EL (cell line): ENCODE results near the gene ERN1.

Source experiments
- DNase-seq: peaks from one replicate; pipeline ENCODE4 v3.0.0-alpha.2; 2016

The ERN1 gene

DNA sequence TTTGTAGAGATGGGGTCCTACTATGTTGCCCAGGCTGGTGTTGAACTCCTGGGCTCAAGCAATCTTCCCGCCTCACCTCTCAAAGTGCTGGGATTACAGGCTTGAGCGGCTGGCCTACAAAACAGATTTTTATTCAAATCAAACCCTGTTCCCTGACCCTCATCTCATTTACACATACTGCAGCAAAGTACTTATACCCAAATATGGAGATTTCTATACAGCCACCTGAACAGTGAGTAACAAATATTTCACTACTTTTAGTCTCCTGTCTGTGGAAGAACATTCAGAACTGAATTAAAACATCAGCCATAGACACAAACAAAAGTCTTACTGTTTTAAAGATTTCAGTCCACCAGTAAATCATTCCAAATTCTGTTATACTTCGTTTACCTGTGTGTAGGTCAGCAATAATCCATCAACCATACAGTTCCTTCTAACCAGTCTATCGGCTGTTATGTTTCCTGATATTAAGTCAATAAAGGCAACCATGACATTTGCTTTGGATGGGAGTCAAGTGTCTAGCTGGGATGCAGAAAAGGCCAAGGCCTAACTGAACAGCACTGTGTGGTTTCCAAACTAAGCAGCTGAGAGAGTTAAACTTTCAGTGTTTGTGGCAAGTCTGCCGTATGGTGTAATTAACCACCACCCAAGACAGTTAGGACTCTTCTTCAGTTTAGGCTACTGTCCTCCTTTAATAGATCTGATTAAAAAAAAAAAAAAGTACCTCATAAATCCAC is 22.3 kb downstream of the ERN1 start:
- no peak for DNase-seq

- DNase-seq = no peak
These were observed 23.0 kb downstream of the ERN1 start for GRCh38 chr17:64106918-64107317.

DNA sequence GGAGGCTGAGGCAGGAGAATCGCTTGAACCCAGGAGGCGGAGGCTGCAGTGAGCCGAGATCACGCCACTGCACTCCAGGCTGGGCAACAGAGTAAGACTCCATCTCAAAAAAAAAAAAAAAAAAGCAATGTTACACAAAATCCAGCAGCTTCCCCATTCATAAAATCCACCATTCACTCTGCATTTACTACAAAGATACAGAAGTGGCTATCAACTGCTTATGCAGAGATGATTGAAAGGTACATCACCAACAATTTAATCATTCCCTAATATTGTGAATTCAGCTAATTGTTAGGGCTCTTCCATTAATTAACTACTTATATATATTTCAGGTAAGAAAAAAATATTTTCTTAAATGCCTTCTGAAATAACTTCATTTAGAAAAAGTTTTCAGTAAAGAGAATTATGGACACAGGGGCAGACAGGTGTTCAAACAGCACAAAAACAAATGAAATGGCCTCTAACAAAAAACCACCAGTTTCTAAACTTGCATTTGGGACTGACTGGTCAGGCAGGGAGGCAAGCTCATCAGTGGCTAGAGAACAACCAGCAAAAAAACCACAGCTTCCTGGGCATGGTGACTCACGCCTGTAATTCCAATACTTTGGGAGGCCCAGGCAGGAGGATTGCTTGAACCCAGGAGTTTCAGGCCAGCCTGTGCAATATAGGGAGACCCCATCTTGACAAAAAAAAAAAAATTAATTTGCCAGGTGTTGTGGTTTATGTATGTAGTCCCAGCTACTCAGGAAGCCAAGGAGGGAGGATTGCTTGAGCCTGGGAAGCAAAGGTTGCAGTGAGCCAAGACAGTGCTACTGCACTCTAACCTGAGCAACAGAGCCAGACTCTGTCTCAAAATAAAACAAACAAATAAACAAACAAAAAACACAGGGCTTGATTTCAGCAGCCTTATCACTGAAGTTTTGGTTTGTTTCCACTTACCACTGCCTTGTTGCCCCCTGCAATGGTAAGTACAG is 26.3 kb downstream of the ERN1 start:
- DNase-seq = peak; percentile 58

DNA sequence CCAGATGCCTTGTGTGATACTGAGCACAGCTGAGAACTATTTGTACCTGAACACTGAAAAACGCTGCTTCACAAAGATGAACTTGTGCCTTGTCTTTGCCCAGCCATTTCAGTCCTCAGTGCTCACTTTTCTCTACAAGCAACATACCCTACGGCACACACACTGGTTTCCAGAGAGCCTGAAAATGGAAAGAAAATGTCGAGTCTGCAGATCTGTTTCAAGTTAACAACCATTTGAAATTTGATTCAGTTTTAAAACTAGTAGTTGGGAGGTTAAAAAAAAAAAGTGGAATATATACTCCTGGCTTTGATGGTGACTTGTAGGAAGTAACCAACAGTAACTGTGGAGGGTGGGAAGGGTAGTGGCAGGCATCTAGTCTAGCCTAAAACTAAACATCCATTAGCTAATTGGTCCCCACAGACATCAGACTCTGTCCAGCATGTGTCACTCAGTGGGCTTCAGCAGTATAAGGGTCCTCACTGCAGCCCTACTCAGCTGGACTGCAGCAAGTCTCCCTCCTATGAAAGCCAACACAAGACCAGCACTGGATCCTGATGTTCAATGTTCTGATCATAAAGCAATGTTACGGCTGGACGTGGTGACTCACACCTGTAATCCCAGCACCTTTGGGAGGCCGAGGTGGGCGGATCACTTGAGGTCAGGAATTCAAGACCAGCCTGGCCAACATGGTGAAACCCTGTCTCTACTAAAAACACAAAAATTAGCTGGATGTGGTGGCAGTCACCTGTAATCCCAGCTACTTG is 27.1 kb downstream of the ERN1 start:
- DNase-seq = no peak

- DNase-seq = no peak
These were observed 30.4 kb downstream of the ERN1 start for GRCh38 chr17:64099543-64099942.

DNA sequence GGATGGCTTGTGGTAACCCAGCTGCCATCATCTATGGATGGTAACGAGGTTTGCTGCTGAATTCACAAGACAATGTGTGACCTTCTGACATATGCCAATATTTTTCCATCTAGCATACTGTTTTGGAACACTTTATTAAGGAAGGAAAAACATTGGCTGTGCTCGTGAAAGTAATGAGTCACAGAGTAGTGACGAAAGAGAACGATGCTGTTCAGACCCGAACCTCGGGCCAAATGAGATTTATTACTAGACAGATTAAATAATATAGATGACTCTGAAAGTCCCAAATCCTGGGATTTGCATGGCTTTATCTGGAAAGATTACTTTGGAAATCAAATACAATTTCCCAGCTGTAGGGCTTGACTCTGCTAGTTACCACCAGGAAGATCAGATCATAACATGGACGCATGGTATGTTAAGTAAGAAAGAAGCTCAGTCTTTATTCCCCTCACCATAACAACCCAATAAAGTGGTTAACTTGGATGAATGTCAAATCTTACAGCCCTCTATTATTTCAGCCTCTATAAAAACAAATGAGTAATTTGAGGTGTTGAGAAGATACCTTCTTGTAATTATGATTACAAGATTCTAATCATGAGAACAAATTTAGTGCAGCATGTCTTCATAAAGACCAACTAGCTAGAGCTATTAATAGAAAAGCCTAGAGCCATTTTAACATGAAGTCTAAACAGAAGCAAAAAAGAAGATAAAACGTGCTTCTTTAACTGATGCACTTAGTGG is 32.6 kb downstream of the ERN1 start:
- DNase-seq = peak; percentile 50

DNA sequence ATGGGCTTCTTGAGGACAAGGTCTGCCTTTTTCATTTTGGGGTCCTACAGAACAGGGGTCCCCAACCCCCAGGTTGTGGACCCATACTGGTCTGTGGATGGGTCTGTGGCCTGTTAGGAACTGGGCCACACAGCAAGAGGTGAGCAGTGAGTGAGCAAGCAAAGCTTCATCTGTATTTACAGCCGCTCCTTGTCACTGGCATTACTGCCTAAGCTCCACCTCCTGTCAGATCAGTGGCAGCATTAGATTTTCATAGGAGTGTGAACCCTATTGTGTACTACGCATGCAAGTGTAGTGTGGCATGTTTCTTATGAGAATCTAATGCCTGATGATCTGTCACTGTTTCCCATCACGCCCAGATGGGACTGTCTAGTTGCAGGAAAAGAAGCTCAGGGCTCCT is 33.9 kb downstream of the ERN1 start:
- no peak for DNase-seq

- no peak for DNase-seq
These were observed 34.6 kb downstream of the ERN1 start for GRCh38 chr17:64095144-64095882.

DNA sequence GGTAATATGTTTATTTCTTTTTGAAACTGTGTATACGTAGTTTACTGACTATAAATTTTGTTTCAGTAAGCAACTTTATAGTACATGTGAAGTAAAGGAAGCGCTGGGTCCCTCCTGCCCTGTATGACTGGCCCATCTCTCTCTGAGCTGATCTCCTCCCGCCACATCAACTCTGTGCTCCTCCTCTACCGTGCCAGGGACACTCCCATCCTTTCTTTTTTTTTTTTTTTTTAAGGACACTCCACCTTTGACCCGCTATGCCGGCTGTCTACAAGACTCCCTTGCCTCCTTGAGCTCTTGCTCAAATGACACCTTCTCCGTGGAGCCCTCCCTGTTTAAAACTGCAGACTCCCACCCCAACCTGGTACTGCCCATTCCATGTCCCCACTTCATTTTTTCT is 35.5 kb downstream of the ERN1 start:
- no peak for DNase-seq

- DNase-seq = no peak
These were observed 36.9 kb downstream of the ERN1 start for GRCh38 chr17:64092952-64093451.

- DNase-seq = no peak
These were observed 37.8 kb downstream of the ERN1 start for GRCh38 chr17:64092113-64092512.

DNA sequence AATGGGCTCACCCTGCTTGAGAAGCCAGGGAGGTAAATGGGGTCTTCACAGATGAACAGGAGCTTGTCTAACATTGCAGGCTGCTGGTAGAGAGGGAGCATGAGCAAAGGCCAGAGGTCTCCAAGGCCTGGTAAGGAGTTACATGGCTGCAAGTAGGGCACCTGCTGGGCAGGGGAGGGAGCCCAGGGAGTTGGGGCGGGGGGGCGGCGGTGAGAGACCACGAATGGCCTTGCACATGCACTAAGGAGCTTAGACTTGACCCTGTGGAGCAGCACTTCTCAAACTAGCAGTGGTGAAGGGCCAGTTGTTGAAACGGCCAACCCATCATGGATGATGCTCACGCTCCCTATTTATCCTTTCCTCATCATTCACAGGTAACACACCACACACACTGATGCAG is 38.4 kb downstream of the ERN1 start:
- no peak for DNase-seq

- DNase-seq = peak; percentile 23
These were observed 38.8 kb downstream of the ERN1 start for GRCh38 chr17:64091116-64091515.

DNA sequence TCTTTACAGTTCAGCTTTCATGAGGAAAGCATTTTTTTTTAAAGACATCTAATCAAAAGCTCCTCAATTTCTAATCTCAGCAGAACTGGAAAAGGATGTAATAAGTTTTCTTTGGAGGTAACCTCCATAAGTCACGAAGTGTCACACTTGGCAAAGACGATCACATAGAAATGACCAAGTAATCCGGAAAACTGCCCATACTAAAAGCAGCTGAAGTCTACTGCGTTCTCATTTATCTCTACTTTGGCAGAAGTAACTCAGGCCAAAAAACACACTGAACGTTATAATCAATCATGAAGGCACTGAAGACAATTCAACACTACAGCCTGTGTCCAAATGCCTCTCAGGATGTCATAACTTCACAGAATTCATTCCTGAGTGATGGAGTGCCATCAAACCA is 39.8 kb downstream of the ERN1 start:
- no peak for DNase-seq

DNA sequence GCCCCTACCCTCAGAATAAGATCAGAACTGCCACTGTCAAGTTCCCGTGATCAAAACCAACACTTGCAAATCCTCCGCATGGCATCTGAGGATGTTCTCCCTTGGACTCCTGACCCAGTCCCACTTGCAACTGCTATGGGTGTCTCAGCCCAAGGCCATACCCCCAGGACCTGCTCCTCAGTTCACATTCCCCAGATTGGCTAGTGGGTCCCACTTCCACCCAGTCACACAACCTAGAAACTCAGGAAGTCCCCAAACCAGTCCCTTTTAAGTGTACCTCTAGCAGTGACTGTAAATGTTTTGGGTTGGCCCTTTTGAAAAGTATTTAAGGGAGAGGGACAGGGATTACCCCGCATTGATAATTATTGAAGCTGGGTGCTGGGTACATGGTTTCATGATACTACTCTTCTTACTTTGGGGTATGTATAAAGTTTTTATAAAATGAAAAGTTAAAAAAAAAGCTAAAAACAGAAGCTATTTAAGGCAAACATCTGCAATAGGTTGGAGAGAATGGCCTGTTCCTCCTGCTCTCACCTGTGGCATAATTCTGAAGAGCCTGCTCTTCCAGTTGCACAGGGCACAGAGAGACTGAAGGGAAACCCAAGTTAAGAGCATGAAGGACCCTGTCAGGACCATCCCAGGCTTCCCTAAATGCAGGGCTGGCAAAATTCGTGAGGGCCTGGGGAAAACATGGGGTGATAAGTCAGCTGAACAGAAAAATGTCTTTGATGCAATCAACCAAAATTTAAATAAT is 42.5 kb downstream of the ERN1 start:
- DNase-seq = no peak

DNA sequence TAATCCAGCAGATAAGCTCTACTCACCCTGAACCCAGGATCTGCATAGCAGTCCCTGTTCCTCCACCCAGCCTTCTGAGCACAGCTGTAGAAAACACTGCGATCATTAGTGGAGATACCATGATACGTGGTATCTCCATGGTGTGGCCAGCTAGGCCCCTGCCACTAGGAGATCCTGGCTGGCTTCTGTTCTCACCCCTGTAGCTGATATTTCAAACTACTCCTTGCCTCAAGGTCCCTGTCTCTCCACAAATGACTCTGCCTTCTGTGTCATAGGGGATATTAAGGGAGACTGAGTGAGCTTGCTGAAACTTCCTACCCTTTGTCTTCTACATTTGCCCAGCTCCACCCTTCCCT is 44.3 kb downstream of the ERN1 start:
- no peak for DNase-seq

DNA sequence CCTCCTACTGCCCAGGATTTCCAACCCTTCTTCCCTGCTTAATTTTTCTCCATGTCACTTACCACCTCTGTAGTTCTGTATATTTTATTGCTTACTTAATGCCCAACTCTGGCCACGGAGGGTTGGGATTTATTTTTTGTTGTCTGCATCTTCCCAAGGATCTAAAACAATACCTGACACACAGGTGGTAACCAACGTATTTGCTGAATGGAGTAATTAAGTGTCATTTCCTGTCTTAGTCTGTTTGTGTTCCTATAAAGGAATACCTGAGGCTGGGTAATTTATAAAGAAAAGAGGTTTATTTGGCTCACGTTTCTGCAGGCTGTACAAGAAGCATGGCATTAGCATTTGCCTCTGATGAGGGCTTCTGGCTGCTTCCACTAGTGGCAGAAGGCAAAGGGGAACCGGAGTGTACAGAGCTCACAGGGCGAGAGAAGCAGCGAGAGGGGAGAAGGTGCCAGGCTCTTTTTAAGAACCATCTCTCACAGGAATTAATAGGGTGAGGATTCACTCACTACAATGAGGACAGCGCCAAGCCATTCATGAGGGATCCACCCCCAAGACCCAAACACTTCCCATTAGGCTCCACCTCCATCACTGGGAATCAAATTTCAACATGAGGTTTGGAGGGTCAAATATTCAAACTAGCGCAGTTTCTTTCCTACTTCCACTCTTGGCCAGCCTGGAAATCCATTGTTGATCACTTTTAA is 44.8 kb downstream of the ERN1 start:
- DNase-seq = no peak

- DNase-seq = peak; percentile 55
These were observed 45.6 kb downstream of the ERN1 start for GRCh38 chr17:64084086-64084939.

- DNase-seq = no peak
These were observed 46.3 kb downstream of the ERN1 start for GRCh38 chr17:64083563-64084085.
